Measurements from ENCODE around the gene TMEM132D. TPM values are rescaled to one million over a fixed set of nuclear protein-coding genes. Genes with fewer than 3 reads are reported as not detected.
"Not testable (repeated sequence)": the region's sequence is repeated elsewhere in the genome, so short reads cannot be mapped to it uniquely, and the experiment has no call there.

The TMEM132D gene
- total RNA-seq, 1 donor from 2014 or later = 0.19 TPM

DNA sequence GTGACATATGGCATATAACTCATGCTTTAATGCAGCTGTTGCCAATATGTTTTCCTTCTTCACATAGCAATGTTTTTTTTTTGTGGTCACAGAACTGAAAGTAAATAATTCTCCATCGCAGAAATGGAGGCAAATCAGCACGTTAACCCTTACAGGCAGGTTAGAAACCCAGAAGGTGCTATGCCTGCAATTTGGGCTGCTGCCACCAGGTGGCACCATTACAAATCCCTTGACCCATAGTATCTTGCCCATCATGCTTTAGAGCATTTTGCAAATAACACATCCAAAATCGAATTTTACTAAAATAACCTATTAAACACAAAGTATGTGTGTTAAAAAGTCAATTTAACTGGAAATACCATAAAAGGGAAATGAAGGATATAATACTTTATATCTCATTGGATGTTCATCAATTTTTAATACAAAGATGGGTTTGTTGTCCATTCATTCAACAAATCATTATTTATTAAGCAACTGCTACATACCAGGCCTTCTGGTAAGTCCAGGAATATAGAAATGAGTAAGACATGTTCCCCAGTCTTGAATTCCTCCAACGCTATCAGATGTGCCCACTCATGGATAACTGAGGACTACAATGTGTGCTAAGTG, 710.5 kb downstream of the TMEM132D start:
- DNase-seq (ENCODE audit: low read depth, low spot score) = peak; percentile 29
- no peaks in the 10 kb centered on the region for H3K36me3 Mint-ChIP-seq (ENCODE audit: low read depth)
- TF ChIP-seq, protein P1, sequence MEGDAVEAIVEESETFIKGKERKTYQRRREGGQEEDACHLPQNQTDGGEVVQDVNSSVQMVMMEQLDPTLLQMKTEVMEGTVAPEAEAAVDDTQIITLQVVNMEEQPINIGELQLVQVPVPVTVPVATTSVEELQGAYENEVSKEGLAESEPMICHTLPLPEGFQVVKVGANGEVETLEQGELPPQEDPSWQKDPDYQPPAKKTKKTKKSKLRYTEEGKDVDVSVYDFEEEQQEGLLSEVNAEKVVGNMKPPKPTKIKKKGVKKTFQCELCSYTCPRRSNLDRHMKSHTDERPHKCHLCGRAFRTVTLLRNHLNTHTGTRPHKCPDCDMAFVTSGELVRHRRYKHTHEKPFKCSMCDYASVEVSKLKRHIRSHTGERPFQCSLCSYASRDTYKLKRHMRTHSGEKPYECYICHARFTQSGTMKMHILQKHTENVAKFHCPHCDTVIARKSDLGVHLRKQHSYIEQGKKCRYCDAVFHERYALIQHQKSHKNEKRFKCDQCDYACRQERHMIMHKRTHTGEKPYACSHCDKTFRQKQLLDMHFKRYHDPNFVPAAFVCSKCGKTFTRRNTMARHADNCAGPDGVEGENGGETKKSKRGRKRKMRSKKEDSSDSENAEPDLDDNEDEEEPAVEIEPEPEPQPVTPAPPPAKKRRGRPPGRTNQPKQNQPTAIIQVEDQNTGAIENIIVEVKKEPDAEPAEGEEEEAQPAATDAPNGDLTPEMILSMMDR (conservative IDR thresholded peaks at IDR 0.05) = peak; percentile 79
- H3K4me3 Mint-ChIP-seq = no peak overlapping the region
- peaks cover 18% of the 10 kb centered on the region for H3K9me3 Mint-ChIP-seq
- H3K27ac Mint-ChIP-seq (ENCODE audit: unreplicated experiment) = no peak overlapping the region
- H3K27me3 Mint-ChIP-seq (ENCODE audit: low read depth) = peaks cover 8% of the 10 kb centered on the region
- no peaks in the 10 kb centered on the region for H3K4me1 Mint-ChIP-seq

DNA sequence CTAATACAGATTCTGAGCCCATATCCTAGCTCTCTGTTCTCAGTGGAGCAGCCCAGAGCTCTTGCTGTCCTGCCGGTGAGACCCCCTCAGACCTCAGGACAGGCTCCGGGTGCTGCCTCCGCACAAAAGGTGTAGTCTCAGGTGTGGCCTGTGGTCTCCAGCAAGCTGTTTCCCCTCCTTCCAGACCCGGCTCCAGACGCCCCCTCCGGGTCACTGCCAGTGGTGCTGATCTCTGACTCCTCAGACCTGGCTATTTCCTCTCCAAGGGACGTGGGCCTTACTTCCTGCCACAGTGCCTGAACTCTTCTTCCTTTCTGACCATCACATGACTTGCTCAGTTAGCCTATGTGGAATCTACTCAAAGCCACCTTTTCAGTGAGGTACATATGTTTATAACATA, 713.0 kb downstream of the TMEM132D start:
- peaks cover 11% of the 10 kb centered on the region for H3K9me3 Mint-ChIP-seq
- no peaks in the 10 kb centered on the region for H3K4me1 Mint-ChIP-seq
- DNase-seq (ENCODE audit: low read depth, low spot score) = no peak
- H3K27me3 Mint-ChIP-seq (ENCODE audit: low read depth) = no peaks in the 10 kb centered on the region
- TF ChIP-seq, protein P1 (conservative IDR thresholded peaks at IDR 0.05) = peak; percentile 26
- H3K4me3 Mint-ChIP-seq = no peak overlapping the region
- H3K36me3 Mint-ChIP-seq (ENCODE audit: low read depth) = peaks cover 3% of the 10 kb centered on the region
- no peak overlapping the region for H3K27ac Mint-ChIP-seq (ENCODE audit: unreplicated experiment)

DNA sequence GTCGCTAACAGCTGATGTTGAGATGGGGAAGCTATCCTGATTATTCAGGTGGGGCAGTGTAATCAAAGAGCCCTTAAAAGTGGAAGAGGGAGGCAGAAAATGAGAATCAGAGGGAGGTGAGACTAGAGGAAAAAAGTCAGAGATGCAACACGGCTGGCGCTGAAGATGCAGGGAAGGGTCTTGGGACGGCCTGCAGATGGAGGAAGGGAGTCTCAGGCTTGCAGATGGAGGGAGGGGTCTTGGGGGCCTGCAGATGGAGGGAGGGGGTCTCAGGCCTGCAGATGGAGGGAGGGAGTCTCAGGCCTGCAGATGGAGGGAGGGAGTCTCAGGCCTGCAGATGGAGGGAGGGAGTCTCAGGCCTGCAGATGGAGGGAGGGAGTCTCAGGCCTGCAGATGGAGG, 713.9 kb downstream of the TMEM132D start:
- DNase-seq (ENCODE audit: low read depth, low spot score); H3K4me1 Mint-ChIP-seq; H3K9me3 Mint-ChIP-seq; H3K27ac Mint-ChIP-seq (ENCODE audit: unreplicated experiment); H3K36me3 Mint-ChIP-seq (ENCODE audit: low read depth); H3K4me3 Mint-ChIP-seq; H3K27me3 Mint-ChIP-seq (ENCODE audit: low read depth): not testable (repeated sequence)

DNA sequence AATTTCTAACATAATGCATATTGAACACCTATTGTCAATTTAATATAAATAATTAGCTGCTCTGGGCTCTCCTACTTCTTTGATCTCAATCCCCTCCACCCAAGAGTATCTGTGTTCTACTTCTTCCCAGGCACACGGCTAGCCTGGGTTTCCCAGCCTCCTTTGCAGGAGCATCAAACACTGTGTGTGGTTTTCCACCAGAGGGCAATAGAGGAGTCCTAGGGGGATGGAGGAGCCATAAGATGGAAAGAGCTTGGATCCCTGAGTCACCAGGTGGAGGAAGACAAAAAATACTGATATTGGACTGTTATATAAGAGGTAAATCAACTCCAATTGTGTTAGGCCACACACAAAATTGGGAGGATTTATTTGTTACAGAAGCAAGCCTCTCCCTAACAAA, 716.9 kb downstream of the TMEM132D start:
- Mint-ChIP-seq H3K27ac (ENCODE audit: unreplicated experiment) (no peak overlapping the region), H3K9me3 (no peaks in the 10 kb centered on the region), H3K4me3 (no peak overlapping the region), H3K36me3 (ENCODE audit: low read depth) (peaks cover 3% of the 10 kb centered on the region), H3K27me3 (ENCODE audit: low read depth) (no peaks in the 10 kb centered on the region), H3K4me1 (peaks cover 4% of the 10 kb centered on the region)
- TF ChIP-seq, protein P1 (conservative IDR thresholded peaks at IDR 0.05) = peak; percentile 31
- no peak for DNase-seq (ENCODE audit: low read depth, low spot score)

DNA sequence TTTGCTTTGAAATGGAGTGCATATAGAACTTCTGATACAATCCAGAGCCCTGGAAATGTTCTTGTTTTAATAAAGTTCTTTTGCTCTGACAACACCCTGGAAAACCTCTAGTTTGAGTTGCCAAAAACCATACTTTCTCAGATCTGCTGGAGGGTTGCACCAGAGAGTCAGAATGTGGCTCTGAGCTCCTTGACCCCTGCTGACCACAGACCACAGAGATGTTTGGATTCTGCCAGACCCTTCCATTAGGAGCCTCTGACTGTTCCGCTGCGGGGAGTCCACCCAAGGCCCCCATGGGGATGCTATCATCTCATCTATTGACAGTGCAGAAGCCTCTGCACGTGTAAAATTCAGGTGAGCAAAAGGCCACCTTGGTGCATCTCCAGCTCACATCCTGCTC, 718.0 kb downstream of the TMEM132D start:
- Mint-ChIP-seq H3K27me3 (ENCODE audit: low read depth) (peaks cover 4% of the 10 kb centered on the region), H3K27ac (ENCODE audit: unreplicated experiment) (no peak overlapping the region), H3K9me3 (no peaks in the 10 kb centered on the region), H3K36me3 (ENCODE audit: low read depth) (peaks cover 3% of the 10 kb centered on the region), H3K4me3 (no peak overlapping the region), H3K4me1 (peaks cover 4% of the 10 kb centered on the region)
- TF ChIP-seq, protein P1 (conservative IDR thresholded peaks at IDR 0.05) = no peak
- no peak for DNase-seq (ENCODE audit: low read depth, low spot score)

DNA sequence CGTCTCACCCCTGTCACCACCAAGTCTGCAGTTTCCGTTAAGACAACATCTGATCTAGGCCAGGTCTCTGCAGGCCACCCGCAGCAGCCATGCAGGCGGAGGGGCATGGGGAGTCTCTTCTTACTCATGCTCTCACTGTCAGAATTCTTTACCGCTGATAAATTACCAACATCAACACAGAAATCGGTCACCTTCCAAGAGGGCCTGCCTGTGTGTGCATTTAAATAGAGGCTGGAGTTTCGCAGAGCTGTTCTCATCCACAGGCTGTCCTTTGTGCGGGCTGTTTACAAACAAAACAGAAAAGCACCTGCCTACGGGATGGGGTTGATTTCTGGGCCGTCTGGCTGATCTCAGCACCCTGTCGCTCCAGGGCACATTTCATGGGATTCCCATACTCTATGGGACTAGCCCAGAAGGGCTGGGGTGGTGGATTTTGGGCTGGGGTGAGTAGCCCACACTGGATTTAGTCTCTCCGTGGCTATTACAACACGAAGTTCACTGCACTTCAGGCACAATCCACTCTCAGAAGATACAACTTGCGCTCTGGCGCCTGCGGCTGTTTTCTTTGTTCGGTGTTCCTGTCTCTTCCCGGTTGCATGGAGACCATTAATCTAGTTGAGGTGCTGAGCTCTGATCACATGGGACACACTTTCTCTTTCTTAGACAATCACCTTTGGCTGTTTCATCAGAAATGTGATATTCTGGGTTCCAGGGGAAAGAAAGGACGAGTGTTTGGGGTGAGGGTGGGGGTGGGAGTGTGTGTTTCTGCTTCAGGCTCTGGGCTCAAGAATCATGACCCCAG, 719.5 kb downstream of the TMEM132D start:
- H3K27me3 Mint-ChIP-seq (ENCODE audit: low read depth) = peaks cover 4% of the 10 kb centered on the region
- no peak overlapping the region for H3K27ac Mint-ChIP-seq (ENCODE audit: unreplicated experiment)
- H3K4me1 Mint-ChIP-seq = peaks cover 4% of the 10 kb centered on the region
- peaks cover 3% of the 10 kb centered on the region for H3K36me3 Mint-ChIP-seq (ENCODE audit: low read depth)
- H3K4me3 Mint-ChIP-seq = no peak overlapping the region
- H3K9me3 Mint-ChIP-seq = no peaks in the 10 kb centered on the region
- TF ChIP-seq, protein P1 (conservative IDR thresholded peaks at IDR 0.05) = no peak
- DNase-seq (ENCODE audit: low read depth, low spot score) = no peak

Data from neural crest cell (in vitro differentiated cells).